Measurements from ENCODE around the gene TMOD1.

- TF ChIP-seq POLR2A (IDR thresholded peaks at IDR 0.05), result no peak
- no peak for TF ChIP-seq CTCF (IDR thresholded peaks at IDR 0.05)
Observed at GRCh38 chr9:97531888-97532376, 30.5 kb downstream of the TMOD1 start.

All from testis (tissue), 2 donors.